LHCN-M2 (cell line): Measurements from ENCODE around the gene STAT5A. TPM values are rescaled to one million over a fixed set of nuclear protein-coding genes. Genes with fewer than 3 reads are reported as not detected.
"Not testable (repeated sequence)": the region's sequence is repeated elsewhere in the genome, so short reads cannot be mapped to it uniquely, and the experiment has no call there.

Experiments
- DNase-seq: peaks from one replicate; pipeline ENCODE4 v3.0.0-alpha.2; 2012; ENCODE audit warnings: low read depth
- total RNA-seq: library from RNA; depleted of rRNA; stranded (reverse); fragments of >200 nt; gene quantifications from 2 replicates; pipeline ENCODE4 v1.2.3, GENCODE V29; 2014

Gene STAT5A
- total RNA-seq, 1 experiment from 2014 or later, result 5.2 TPM

- no peak for DNase-seq
Observed at GRCh38 chr17:42283241-42284023, 4.9 kb upstream of the STAT5A start.

GRCh38 chr17:42284024-42284369, 4.3 kb upstream of the STAT5A start:
- no peak for DNase-seq

- DNase-seq, result no peak
Observed at GRCh38 chr17:42284566-42284965, 3.7 kb upstream of the STAT5A start.

- DNase-seq, result no peak
Observed at GRCh38 chr17:42285346-42286050, 2.8 kb upstream of the STAT5A start.

- DNase-seq, result no peak
Observed at GRCh38 chr17:42286411-42287221, 1.7 kb upstream of the STAT5A start.

- peak; percentile 62 for DNase-seq
Observed at GRCh38 chr17:42287305-42287976, 857 bp upstream of the STAT5A start.

- DNase-seq, result no peak
Observed at GRCh38 chr17:42288803-42289610, 709 bp downstream of the STAT5A start.

GRCh38 chr17:42289611-42290181, 1.4 kb downstream of the STAT5A start:
- DNase-seq, result no peak

GRCh38 chr17:42290577-42290976, 2.3 kb downstream of the STAT5A start:
- no peak for DNase-seq

- DNase-seq, result peak; percentile 79
Observed at GRCh38 chr17:42291129-42291528, 2.8 kb downstream of the STAT5A start.

GRCh38 chr17:42294469-42295398, 6.4 kb downstream of the STAT5A start:
- DNase-seq, result no peak

GRCh38 chr17:42296012-42296411, 7.7 kb downstream of the STAT5A start:
- no peak for DNase-seq

- not testable (repeated sequence) for DNase-seq
Observed at GRCh38 chr17:42297775-42298174, 9.5 kb downstream of the STAT5A start.

GRCh38 chr17:42299361-42299760, 11.1 kb downstream of the STAT5A start:
- DNase-seq, result not testable (repeated sequence)

- DNase-seq, result not testable (repeated sequence)
Observed at GRCh38 chr17:42299913-42300312, 11.6 kb downstream of the STAT5A start.

- no peak for DNase-seq
Observed at GRCh38 chr17:42301022-42301421, 12.7 kb downstream of the STAT5A start.

GRCh38 chr17:42303694-42304093, 15.4 kb downstream of the STAT5A start:
- DNase-seq, result no peak

GRCh38 chr17:42304187-42305030, 16.1 kb downstream of the STAT5A start:
- DNase-seq, result no peak

- DNase-seq, result not testable (repeated sequence)
Observed at GRCh38 chr17:42305031-42305330, 16.7 kb downstream of the STAT5A start.
